ENCODE results near the gene UGT1A10.

GRCh38 chr2:233780771-233781170 lies 144.5 kb downstream of the UGT1A10 start:
- no peak for TF ChIP-seq CTCF (IDR thresholded peaks at IDR 0.05; ENCODE audit: borderline replicate concordance, extremely low read depth, low read length, poor library complexity, severe bottlenecking)
- TF ChIP-seq EZH2 (IDR thresholded peaks at IDR 0.05; ENCODE audit: borderline replicate concordance, low read depth, low read length, severe bottlenecking): no peak
